Stimulated activated CD8-positive, alpha-beta memory T cell treated with anti-CD3 and anti-CD28 coated beads, Interleukin-15, amount 100 ng/mL, for 4 hours (primary cell): Measurements from ENCODE around the gene NUTM2D.
"Not testable (repeated sequence)": the region's sequence is repeated elsewhere in the genome, so short reads cannot be mapped to it uniquely, and the experiment has no call there.

Experiments
- DNase-seq, 2 donors: peaks; one replicate each; pipeline ENCODE4 v3.0.0-alpha.2; 2020; ENCODE audit warnings: low read depth in 2 of 2

Gene NUTM2D

GRCh38 chr10:87379115-87379514 is 21.6 kb downstream of the NUTM2D start:
- DNase-seq = not testable (repeated sequence)

GRCh38 chr10:87383149-87383857 is 25.8 kb downstream of the NUTM2D start:
- DNase-seq = not testable (repeated sequence)

DNA sequence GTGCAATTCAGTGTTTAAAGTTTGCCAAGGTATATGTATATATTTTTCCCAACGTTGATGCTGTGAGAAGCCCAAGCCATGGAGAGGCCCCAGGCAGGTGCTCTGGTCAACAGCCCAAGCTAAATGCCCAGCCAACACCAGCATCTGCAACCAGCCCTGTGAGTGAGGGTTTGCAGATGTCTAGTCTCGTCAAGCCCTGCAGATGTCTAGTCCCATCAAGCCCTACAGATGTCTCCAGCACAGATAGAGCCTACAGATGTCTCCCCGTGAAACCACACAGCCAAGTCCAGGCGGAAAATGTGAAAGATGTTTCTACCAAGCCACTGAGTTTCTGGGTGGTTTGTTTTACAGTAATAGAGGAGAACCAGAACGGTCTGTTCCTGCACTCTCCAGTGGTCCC is 26.7 kb downstream of the NUTM2D start:
- DNase-seq = not testable (repeated sequence)

DNA sequence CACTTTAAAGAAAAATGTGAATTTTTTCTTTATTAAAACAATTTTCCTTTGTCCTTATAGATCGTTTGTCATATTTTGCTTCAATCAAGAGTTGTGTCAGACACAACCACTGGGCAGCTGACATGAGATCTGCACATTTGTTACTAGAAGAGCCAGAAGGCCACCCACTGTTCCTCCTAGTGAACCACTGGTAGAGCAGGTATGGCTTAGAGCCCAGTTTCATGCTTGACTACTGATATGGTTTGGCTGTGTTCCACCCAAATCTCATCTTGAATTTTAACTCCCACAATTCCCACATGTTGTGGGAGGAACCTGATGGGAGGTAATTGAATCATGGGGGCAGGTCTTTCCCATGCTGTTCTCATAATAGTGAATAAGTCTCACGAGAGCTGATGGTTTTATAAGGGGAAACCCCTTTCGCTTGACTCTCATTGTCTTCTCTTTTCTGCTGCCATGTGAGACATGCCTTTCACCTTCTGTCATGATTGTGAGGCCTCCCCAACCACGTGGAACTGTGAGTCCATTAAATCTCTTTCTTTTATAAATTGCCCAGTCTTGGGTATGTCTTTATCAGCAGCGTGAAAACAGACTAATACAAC is 28.3 kb downstream of the NUTM2D start:
- DNase-seq = not testable (repeated sequence)

DNA sequence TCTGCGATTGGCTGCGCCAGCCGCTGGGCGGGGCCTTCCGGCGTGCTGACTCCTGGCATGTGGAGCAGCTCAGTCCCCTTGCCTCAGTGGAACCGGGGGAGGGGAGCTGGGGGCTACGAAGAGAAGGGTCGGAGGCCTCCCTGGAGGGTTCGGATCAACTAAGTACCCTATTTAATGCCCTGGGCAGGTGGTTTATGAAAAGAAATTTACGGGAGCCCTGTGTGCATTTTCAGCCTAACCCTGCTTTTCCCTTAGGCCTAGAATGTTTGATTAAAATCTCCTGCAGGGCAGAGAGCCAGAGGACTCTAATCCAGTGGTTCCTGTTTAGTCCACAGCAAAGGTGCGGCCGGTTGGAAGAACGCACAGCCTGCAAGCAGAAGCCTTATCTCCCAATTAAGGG is 33.8 kb downstream of the NUTM2D start:
- DNase-seq = not testable (repeated sequence)

- not testable (repeated sequence) for DNase-seq
Observed at GRCh38 chr10:87396206-87396605, 38.7 kb downstream of the NUTM2D start.

GRCh38 chr10:87398436-87398835 is 40.9 kb downstream of the NUTM2D start:
- DNase-seq = not testable (repeated sequence)

DNA sequence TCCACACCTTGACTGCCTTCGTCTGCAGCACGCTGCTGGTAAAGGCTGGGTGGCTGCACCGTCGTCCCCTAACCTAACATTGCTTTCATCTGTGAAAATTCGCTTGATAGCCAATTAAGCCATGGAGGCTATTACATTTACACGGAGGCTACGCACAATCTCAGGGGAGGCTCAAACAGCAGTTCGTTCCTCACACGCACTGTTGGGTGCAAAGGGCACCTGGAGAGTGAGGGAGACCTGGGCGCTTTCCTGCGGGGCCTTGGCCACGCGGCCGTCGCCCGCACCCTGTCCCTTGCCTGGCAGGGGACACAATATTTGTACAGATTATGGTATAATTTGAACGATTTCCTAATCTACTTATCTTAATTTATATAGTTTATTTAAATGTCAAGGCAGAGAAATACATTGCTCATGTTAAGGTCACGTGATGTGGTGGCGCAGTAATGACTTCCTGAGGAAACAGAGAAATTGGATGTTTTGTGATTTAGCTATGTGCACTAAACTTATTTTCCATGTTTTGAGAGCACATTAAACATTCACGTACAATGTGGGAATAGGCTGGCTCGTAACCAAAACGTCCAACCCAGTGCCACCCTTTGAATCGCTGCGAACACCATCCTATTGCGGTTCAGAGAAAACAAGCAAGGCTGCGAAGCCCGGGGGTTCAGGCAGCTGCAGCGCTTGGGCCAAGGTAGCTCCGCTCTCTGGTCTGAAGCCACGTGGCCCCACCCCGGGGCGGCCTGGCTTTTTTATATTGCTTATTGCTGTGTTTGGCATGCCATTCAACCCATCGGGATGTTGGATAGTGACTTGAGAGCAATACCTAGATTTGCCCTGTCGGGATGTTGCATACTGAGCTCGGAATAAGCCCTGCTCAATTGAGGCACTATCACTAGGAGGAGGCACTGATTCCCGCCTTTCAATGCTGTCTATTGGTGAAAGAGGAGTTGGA is 50.2 kb downstream of the NUTM2D start:
- not testable (repeated sequence) for DNase-seq

GRCh38 chr10:87413921-87414320 is 56.4 kb downstream of the NUTM2D start:
- not testable (repeated sequence) for DNase-seq
